Glutamatergic neuron (in vitro differentiated cells): ENCODE measurements around the gene LINGO1. TPM values are rescaled to one million over a fixed set of nuclear protein-coding genes. Genes with fewer than 3 reads are reported as not detected.

Experiments used
- DNase-seq: peaks from one replicate; pipeline ENCODE4 v3.0.0; 2022
- H3K27ac Mint-ChIP-seq: one replicate; pipeline ENCODE4 v1.8.0; 2020; ENCODE audit warnings: mild to moderate bottlenecking, mixed read lengths, inconsistent platforms; ENCODE audit not compliant: unreplicated experiment
- H3K27me3 Mint-ChIP-seq: one replicate; pipeline ENCODE4 v1.8.0; 2020; ENCODE audit warnings: mild to moderate bottlenecking, moderate library complexity, mixed read lengths, inconsistent platforms; ENCODE audit not compliant: unreplicated experiment
- H3K36me3 Mint-ChIP-seq: one replicate; pipeline ENCODE4 v1.8.0; 2020; ENCODE audit warnings: mild to moderate bottlenecking, mixed read lengths, inconsistent platforms; ENCODE audit not compliant: unreplicated experiment
- H3K4me1 Mint-ChIP-seq: one replicate; pipeline ENCODE4 v1.8.0; 2020; ENCODE audit warnings: mild to moderate bottlenecking, low read depth, mixed read lengths, inconsistent platforms; ENCODE audit not compliant: unreplicated experiment
- H3K4me3 Mint-ChIP-seq: one replicate; pipeline ENCODE4 v1.8.0; 2020; ENCODE audit warnings: mild to moderate bottlenecking, mixed read lengths, inconsistent platforms; ENCODE audit not compliant: unreplicated experiment
- H3K9me3 Mint-ChIP-seq: one replicate; pipeline ENCODE4 v1.8.0; 2020; ENCODE audit warnings: mild to moderate bottlenecking, moderate library complexity, mixed read lengths, inconsistent platforms; ENCODE audit not compliant: unreplicated experiment
- CTCF ChIP-seq: fragments of 200-600 bp; sonication (generic); IDR thresholded peaks from one replicate; pipeline ENCODE4 v1.5.0; 2021; ENCODE audit not compliant: partially characterized antibody, unreplicated experiment
- total RNA-seq: library from RNA; stranded (reverse); fragmentation: NEBNext Ultra II Directional; extraction: Animal tissue kit (Norgen Biotek cat#: 25700); gene quantifications from one replicate; pipeline ENCODE4 v1.2.1, GENCODE V29; 2021; ENCODE audit not compliant: unreplicated experiment

The LINGO1 gene
- total RNA-seq, 1 donor from 2014 or later: 180 TPM

GRCh38 chr15:77582763-77583162 lies 49.9 kb downstream of the LINGO1 start:
- no peaks in the 10 kb centered on the region for H3K36me3 Mint-ChIP-seq
- no peak overlapping the region for H3K4me3 Mint-ChIP-seq
- TF ChIP-seq CTCF: no peak
- H3K27ac Mint-ChIP-seq: no peak overlapping the region
- peaks cover 12% of the 10 kb centered on the region for H3K27me3 Mint-ChIP-seq
- peaks cover 33% of the 10 kb centered on the region for H3K4me1 Mint-ChIP-seq
- peaks cover 5% of the 10 kb centered on the region for H3K9me3 Mint-ChIP-seq
- DNase-seq: peak; percentile 58

GRCh38 chr15:77581896-77582569 lies 50.7 kb downstream of the LINGO1 start:
- Mint-ChIP-seq H3K27ac (no peak overlapping the region), H3K9me3 (peaks cover 5% of the 10 kb centered on the region), H3K27me3 (peaks cover 14% of the 10 kb centered on the region), H3K4me3 (no peak overlapping the region), H3K4me1 (peaks cover 34% of the 10 kb centered on the region), H3K36me3 (no peaks in the 10 kb centered on the region)
- no peak for DNase-seq
- TF ChIP-seq CTCF: no peak

- Mint-ChIP-seq H3K27ac (peak overlapping the region; percentile 69), H3K36me3 (no peaks in the 10 kb centered on the region), H3K27me3 (peaks cover 14% of the 10 kb centered on the region), H3K9me3 (peaks cover 7% of the 10 kb centered on the region), H3K4me1 (peaks cover 35% of the 10 kb centered on the region), H3K4me3 (peak overlapping the region; percentile 17)
- no peak for TF ChIP-seq CTCF
- DNase-seq: no peak
These were observed 51.6 kb downstream of the LINGO1 start for GRCh38 chr15:77580996-77581682.

GRCh38 chr15:77579498-77580188 lies 53.1 kb downstream of the LINGO1 start:
- peaks cover 30% of the 10 kb centered on the region for H3K4me1 Mint-ChIP-seq
- H3K27me3 Mint-ChIP-seq: peaks cover 14% of the 10 kb centered on the region
- H3K36me3 Mint-ChIP-seq: no peaks in the 10 kb centered on the region
- no peak for TF ChIP-seq CTCF
- no peak overlapping the region for H3K4me3 Mint-ChIP-seq
- peaks cover 7% of the 10 kb centered on the region for H3K9me3 Mint-ChIP-seq
- no peak overlapping the region for H3K27ac Mint-ChIP-seq
- no peak for DNase-seq
